H1 (cell line): ENCODE results near the gene CAMK2B. TPM values are rescaled to one million over a fixed set of nuclear protein-coding genes. Genes with fewer than 3 reads are reported as not detected.

Experiments used
- ASH2L ChIP-seq: fragments of 200-600, 300-600 bp; sonication (generic); IDR thresholded peaks from one replicate; pipeline ENCODE4 v1.7.1; 2017; ENCODE audit warnings: low read length
- CEBPB ChIP-seq: IDR thresholded peaks from 2 replicates; pipeline ENCODE4 v1.6.1; 2012; ENCODE audit warnings: low read depth, low read length
- CHD7 ChIP-seq: fragments of 300-600 bp; sonication (generic); IDR thresholded peaks from 2 replicates; pipeline ENCODE4 v1.7.1; 2012; ENCODE audit warnings: low read length, moderate library complexity, mild to moderate bottlenecking, inconsistent platforms; ENCODE audit not compliant: insufficient replicate concordance
- CTCF ChIP-seq, 3 experiments: IDR thresholded peaks; 1 replicate in 2 of 3; 2 replicates in 1 of 3; pipeline versions ENCODE4 v1.5.1 to v1.6.1; 2011; ENCODE audit warnings: low read length in 3 of 3, mild to moderate bottlenecking in 3 of 3, inconsistent platforms in 2 of 3, low read depth in 1 of 3, moderate library complexity in 1 of 3; ENCODE audit not compliant: insufficient read depth in 1 of 3; ENCODE audit errors: control extremely low read depth in 1 of 3
- E2F6 ChIP-seq: IDR thresholded peaks from 2 replicates; pipeline ENCODE4 v1.6.1; 2012; ENCODE audit warnings: inconsistent platforms
- polyA plus RNA-seq, 7 experiments: library from polyadenylated mRNA; depleted of rRNA in 3 of 7; stranded (reverse) in 5 of 7; unstranded in 2 of 7; fragments of >200 nt in 5 of 7; fragments of 200-250 nt in 2 of 7; gene quantifications; 1 replicate in 5 of 7; 2 replicates in 1 of 7; 4 replicates in 1 of 7; pipeline versions ENCODE4 v1.2.1 to v1.2.3, GENCODE V29; 2011 to 2013; ENCODE audit warnings: missing spikeins in 2 of 7, mixed read lengths in 2 of 7
- total RNA-seq: library from RNA; stranded (reverse); fragmentation: NEBNext Ultra II Directional; extraction: Animal tissue kit (Norgen Biotek cat#: 25700); gene quantifications from 2 replicates; pipeline ENCODE4 v1.2.1, GENCODE V29; 2021

The CAMK2B gene
- total and polyA plus RNA-seq, 2 of the 8 experiments (the other 6 are each of a cell fraction or from before 2014, with no cell fraction given) = 0.05 to 0.15 TPM

GRCh38 chr7:44264221-44264931 lies 61.0 kb downstream of the CAMK2B start (continued):
- TF ChIP-seq CHD7 = no peak
- TF ChIP-seq ASH2L = no peak
- no peak for TF ChIP-seq CEBPB
- no peak for TF ChIP-seq E2F6
- TF ChIP-seq CTCF (IDR thresholded peaks at IDR 0.05; ENCODE audit: control extremely low read depth in 1 of 3, insufficient read depth in 1 of 3, low read depth in 1 of 3, low read length in 3 of 3) = no peak
